ENCODE data around the gene RNASE1. TPM values are rescaled to one million over a fixed set of nuclear protein-coding genes. Genes with fewer than 3 reads are reported as not detected.

RNASE1 gene
- total and polyA plus RNA-seq, 4 donors: 5.8 to 37.9 (median 22.1) TPM

GRCh38 chr14:20789230-20789813, 13.3 kb downstream of the RNASE1 start (continued):
- no peak for TF ChIP-seq ZBTB33 (IDR thresholded peaks at IDR 0.05)
- TF ChIP-seq RAD21 (IDR thresholded peaks at IDR 0.05): no peak
- TF ChIP-seq REST (IDR thresholded peaks at IDR 0.05): no peak

GRCh38 chr14:20787025-20787424, 15.6 kb downstream of the RNASE1 start:
- TF ChIP-seq SP1 (IDR thresholded peaks at IDR 0.05) (no peak), HNF4A (conservative IDR thresholded peaks at IDR 0.05) (no peak), EGR1 (IDR thresholded peaks at IDR 0.05; ENCODE audit: low read depth in 2 of 2) (no peak), GABPA (IDR thresholded peaks at IDR 0.05 in 1 of 2, conservative IDR thresholded peaks at IDR 0.05 in 1 of 2) (no peak), YY1 (IDR thresholded peaks at IDR 0.05) (no peak), ZBTB33 (IDR thresholded peaks at IDR 0.05) (no peak), FOXA1 (IDR thresholded peaks at IDR 0.05) (no peak), FOXA2 (IDR thresholded peaks at IDR 0.05) (no peak), RXRA (IDR thresholded peaks at IDR 0.05) (no peak), JUND (IDR thresholded peaks at IDR 0.05) (no peak), RAD21 (IDR thresholded peaks at IDR 0.05) (no peak), TAF1 (conservative IDR thresholded peaks at IDR 0.05) (no peak), NR2F2 (IDR thresholded peaks at IDR 0.05) (no peak)
- TF ChIP-seq, protein P1, sequence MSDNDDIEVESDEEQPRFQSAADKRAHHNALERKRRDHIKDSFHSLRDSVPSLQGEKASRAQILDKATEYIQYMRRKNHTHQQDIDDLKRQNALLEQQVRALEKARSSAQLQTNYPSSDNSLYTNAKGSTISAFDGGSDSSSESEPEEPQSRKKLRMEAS (IDR thresholded peaks at IDR 0.05): no peak
- TF ChIP-seq, protein P2, sequence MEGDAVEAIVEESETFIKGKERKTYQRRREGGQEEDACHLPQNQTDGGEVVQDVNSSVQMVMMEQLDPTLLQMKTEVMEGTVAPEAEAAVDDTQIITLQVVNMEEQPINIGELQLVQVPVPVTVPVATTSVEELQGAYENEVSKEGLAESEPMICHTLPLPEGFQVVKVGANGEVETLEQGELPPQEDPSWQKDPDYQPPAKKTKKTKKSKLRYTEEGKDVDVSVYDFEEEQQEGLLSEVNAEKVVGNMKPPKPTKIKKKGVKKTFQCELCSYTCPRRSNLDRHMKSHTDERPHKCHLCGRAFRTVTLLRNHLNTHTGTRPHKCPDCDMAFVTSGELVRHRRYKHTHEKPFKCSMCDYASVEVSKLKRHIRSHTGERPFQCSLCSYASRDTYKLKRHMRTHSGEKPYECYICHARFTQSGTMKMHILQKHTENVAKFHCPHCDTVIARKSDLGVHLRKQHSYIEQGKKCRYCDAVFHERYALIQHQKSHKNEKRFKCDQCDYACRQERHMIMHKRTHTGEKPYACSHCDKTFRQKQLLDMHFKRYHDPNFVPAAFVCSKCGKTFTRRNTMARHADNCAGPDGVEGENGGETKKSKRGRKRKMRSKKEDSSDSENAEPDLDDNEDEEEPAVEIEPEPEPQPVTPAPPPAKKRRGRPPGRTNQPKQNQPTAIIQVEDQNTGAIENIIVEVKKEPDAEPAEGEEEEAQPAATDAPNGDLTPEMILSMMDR (IDR thresholded peaks at IDR 0.05; ENCODE audit: low read depth, low read length, missing input control): no peak
- H3K4me3 ChIP-seq (ENCODE audit: low read depth in 1 of 3, low read length in 3 of 3): no peak overlapping the region
- H3K27ac ChIP-seq (ENCODE audit: low read depth in 1 of 2, low read length in 2 of 2): no peak overlapping the region
- WGBS: 74% methylated on average over 4 of the region's 4 CpGs
- no peaks in the 10 kb centered on the region for H3K9me3 ChIP-seq (ENCODE audit: control insufficient read depth in 4 of 4, low read length in 3 of 4)
- no peak overlapping the region for H3K9ac ChIP-seq (ENCODE audit: low read depth in 1 of 2, low read length in 2 of 2)
- H3K27me3 ChIP-seq (ENCODE audit: control insufficient read depth in 4 of 4, insufficient read depth in 4 of 4, low read length in 3 of 4): no peaks in the 10 kb centered on the region
- H3K4me1 ChIP-seq (ENCODE audit: control insufficient read depth in 4 of 4, insufficient read depth in 4 of 4, low read length in 3 of 4): no peaks in the 10 kb centered on the region
- H3K36me3 ChIP-seq (ENCODE audit: control insufficient read depth in 4 of 4, insufficient read depth in 3 of 4, low read depth in 1 of 4, low read length in 3 of 4): no peaks in the 10 kb centered on the region
- DNase-seq (ENCODE audit: low spot score): no peak
